Motor neuron (in vitro differentiated cells): ENCODE data around the gene TNKS1BP1. TPM values are rescaled to one million over a fixed set of nuclear protein-coding genes. Genes with fewer than 3 reads are reported as not detected.

Source experiments
- ATAC-seq, 8 experiments: fragments of 200-7000 bp; cut with Tn5 transposase; replicated peaks in 6 of 8; 2 replicates each; pipeline ENCODE4 v1.8.0; 2021; ENCODE audit warnings: mild to moderate bottlenecking in 8 of 8, moderate library complexity in 8 of 8
- H3K27ac ChIP-seq, 2 donors: fragments of 250-450 bp; sonication (Bioruptor Pico); 2 replicates each; pipeline ENCODE4 v1.9.0; 2021; ENCODE audit warnings: antibody characterized with exemption in 2 of 2, mild to moderate bottlenecking in 2 of 2, moderate library complexity in 1 of 2
- H3K4me1 ChIP-seq, 2 donors: fragments of 250-450 bp; sonication (Bioruptor Pico); replicated peaks in 1 of 2; 2 replicates each; pipeline ENCODE4 v1.6.1; 2021; ENCODE audit warnings: antibody characterized with exemption in 2 of 2, mild to moderate bottlenecking in 2 of 2, moderate library complexity in 1 of 2
- H3K4me3 ChIP-seq, 5 donors: fragments of 250-450 bp; sonication (Bioruptor Pico); 2 replicates each; pipeline ENCODE4 v1.9.0; 2021; ENCODE audit warnings: antibody characterized with exemption in 5 of 5, mild to moderate bottlenecking in 5 of 5, moderate library complexity in 4 of 5
- WGBS, 10 experiments: fragments of 450-650 bp; shearing (Covaris generic); methylation state at CpG; one replicate each; pipeline ENCODE4 v1.0.0; 2022; 5-methylcytosine and 5-hydroxymethylcytosine counted together
- in situ Hi-C, 9 experiments: fragments of 400-800 bp; cut with MboI; loops; one replicate each; pipeline ENCODE4 v1.15.0; 2021; ENCODE audit warnings: low sequenced_read_pairs in 9 of 9, low pct_unique_long_range_greater_than_20kb in 2 of 9; ENCODE audit not compliant: unreplicated experiment in 9 of 9
- total RNA-seq, 8 experiments: library from RNA; unstranded; fragments of 300-600 nt; gene quantifications; 2 replicates each; pipeline versions ENCODE4 v1.2.3 to v1.2.4, GENCODE V29; 2022

TNKS1BP1 gene
- total RNA-seq, 8 experiments from 2014 or later = 28.4 to 104 (median 55.4) TPM

GRCh38 chr11:57324154-57324885 lies 432 bp downstream of the TNKS1BP1 start:
- no CpG with 5 or more reads among the region's 64 CpGs for WGBS, 10 experiments
- Histone ChIP-seq H3K4me3 (peak overlapping the region; percentile 57 to 97 (median 86)), H3K27ac (peak overlapping the region; percentile 91 to 97), H3K4me1 (peaks cover 29 to 33% of the 10 kb centered on the region in 2 donors)
- in situ Hi-C loops = loop anchor here in 1 of 9 experiments (25.0 kb wide), 1 partner anchor 162 kb away; no protein-coding TSS in a partner anchor
- peak; percentile 0 to 48 (median 36) for ATAC-seq

- in situ Hi-C loops = loop anchor here in 1 of 9 experiments (25.0 kb wide), 1 partner anchor 162 kb away; no protein-coding TSS in a partner anchor
- WGBS, 10 experiments = 20% methylated on average over 3 of the region's 9 CpGs; no CpG with 5 or more reads in 9 of the 10 experiments
Measured at GRCh38 chr11:57323855-57324153, 948 bp downstream of the TNKS1BP1 start.

GRCh38 chr11:57323167-57323854 lies 1.4 kb downstream of the TNKS1BP1 start:
- in situ Hi-C loops = loop anchor here in 1 of 9 experiments (25.0 kb wide), 1 partner anchor 161 kb away; no protein-coding TSS in a partner anchor
- Histone ChIP-seq H3K4me1 (peaks cover 29 to 37% of the 10 kb centered on the region in 2 donors), H3K4me3 (peak overlapping the region; percentile 57 to 97 (median 86)), H3K27ac (peak overlapping the region; percentile 91 to 97)
- WGBS, 10 experiments = 0 to 100% (median 28%) methylated on average over 1 to 2 of the region's 3 CpGs; no CpG with 5 or more reads in 6 of the 10 experiments
- ATAC-seq = no peak

More at GRCh38 chr11:57323855-57324153, 948 bp downstream of the TNKS1BP1 start:
- H3K27ac ChIP-seq = peak overlapping the region; percentile 91 to 97
- no peak for ATAC-seq
- H3K4me1 ChIP-seq = peaks cover 29 to 33% of the 10 kb centered on the region in 2 donors
- peak overlapping the region; percentile 57 to 97 (median 86) for H3K4me3 ChIP-seq

- in situ Hi-C loops = loop anchor here in 1 of 9 experiments (25.0 kb wide), 1 partner anchor 160 kb away; no protein-coding TSS in a partner anchor
- 0 to 12% (median 0%) methylated on average over 1 to 5 of the region's 13 CpGs; no CpG with 5 or more reads in 5 of the 10 experiments for WGBS, 10 experiments
Measured at GRCh38 chr11:57322256-57323166, 2.2 kb downstream of the TNKS1BP1 start.

GRCh38 chr11:57321388-57322255 lies 3.1 kb downstream of the TNKS1BP1 start:
- ATAC-seq = peak in 1 of 8 experiments; percentile 0
- Histone ChIP-seq H3K4me3 (peak overlapping the region in 4 of 5 donors; percentile 57 to 97 (median 88)), H3K4me1 (peaks cover 33 to 54% of the 10 kb centered on the region in 2 donors), H3K27ac (peak overlapping the region; percentile 33 to 97)
- whole genome bisulfite sequencing, 10 experiments = 0 to 100% (median 80%) methylated on average over 1 to 3 of the region's 6 CpGs; no CpG with 5 or more reads in 2 of the 10 experiments
- in situ Hi-C loops = loop anchor here in 1 of 9 experiments (25.0 kb wide), 1 partner anchor 159 kb away; no protein-coding TSS in a partner anchor

More at GRCh38 chr11:57322256-57323166, 2.2 kb downstream of the TNKS1BP1 start:
- Histone ChIP-seq H3K4me3 (peak overlapping the region in 4 of 5 donors; percentile 57 to 97 (median 88)), H3K27ac (peak overlapping the region; percentile 33 to 97), H3K4me1 (peaks cover 29 to 45% of the 10 kb centered on the region in 2 donors)
- peak; percentile 31 to 56 (median 41) for ATAC-seq

- no peak overlapping the region for H3K4me3 ChIP-seq
- 11 to 100% (median 89%) methylated on average over 1 to 2 of the region's 2 CpGs; no CpG with 5 or more reads in 4 of the 10 experiments for WGBS, 10 experiments
Measured at GRCh38 chr11:57320719-57321387, 3.9 kb downstream of the TNKS1BP1 start.

DNA sequence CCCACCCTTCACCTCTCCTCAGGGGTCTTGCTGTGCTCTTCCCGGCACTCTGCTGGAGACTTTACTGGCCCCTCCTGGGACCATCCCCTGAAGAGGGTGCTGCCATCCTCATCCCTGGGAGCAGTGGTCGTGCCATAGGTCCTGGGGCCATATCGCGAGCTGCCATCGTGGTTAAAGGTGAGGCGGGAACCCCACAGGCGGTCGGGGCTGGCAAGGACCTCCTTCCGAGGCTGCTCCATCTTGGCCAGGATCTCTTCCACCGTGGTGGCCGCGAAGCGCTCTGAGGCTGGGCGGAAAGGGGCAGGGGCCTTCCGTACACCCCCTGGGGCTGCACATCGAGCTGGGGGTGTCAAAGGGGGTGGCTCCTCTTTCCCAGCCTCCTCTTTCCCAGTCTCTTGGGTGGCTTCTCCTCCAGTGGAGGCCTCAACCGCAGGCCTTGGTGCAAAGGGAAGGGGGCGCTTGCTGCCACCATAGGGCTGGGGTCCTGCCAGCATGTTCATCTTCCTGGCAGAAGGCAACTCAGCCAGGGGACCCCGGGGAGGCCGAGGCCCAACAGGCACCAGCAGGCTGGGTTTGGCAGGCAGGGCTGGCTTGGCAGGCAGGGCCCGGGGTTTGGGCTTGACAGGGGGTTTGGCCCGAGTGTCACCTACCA lies 4.6 kb downstream of the TNKS1BP1 start:
- Histone ChIP-seq H3K27ac (no peak overlapping the region), H3K4me3 (no peak overlapping the region), H3K4me1 (peaks cover 37 to 59% of the 10 kb centered on the region in 2 donors)
- no peak for ATAC-seq
- WGBS, 10 experiments = 33 to 100% (median 99%) methylated on average over 1 to 7 of the region's 22 CpGs; no CpG with 5 or more reads in 6 of the 10 experiments
- in situ Hi-C loops = loop anchor here in 1 of 9 experiments (25.0 kb wide), 1 partner anchor 158 kb away; no protein-coding TSS in a partner anchor

More at GRCh38 chr11:57320719-57321387, 3.9 kb downstream of the TNKS1BP1 start:
- Histone ChIP-seq H3K4me1 (peaks cover 35 to 57% of the 10 kb centered on the region in 2 donors), H3K27ac (no peak overlapping the region)
- in situ Hi-C loops = loop anchor here in 1 of 9 experiments (25.0 kb wide), 1 partner anchor 159 kb away; no protein-coding TSS in a partner anchor
- ATAC-seq = no peak

- no peak for ATAC-seq
Measured at GRCh38 chr11:57318178-57318577, 6.6 kb downstream of the TNKS1BP1 start.

GRCh38 chr11:57316017-57316416 lies 8.7 kb downstream of the TNKS1BP1 start:
- ATAC-seq = peak in 2 of 8 experiments; percentile 7 to 17
- peak overlapping the region; percentile 35 to 68 for H3K27ac ChIP-seq
- no peak overlapping the region for H3K4me3 ChIP-seq
- in situ Hi-C loops = loop anchor here in 1 of 9 experiments (25.0 kb wide), 1 partner anchor 154 kb away; no protein-coding TSS in a partner anchor
- H3K4me1 ChIP-seq = peaks cover 33 to 52% of the 10 kb centered on the region in 2 donors
- WGBS, 10 experiments = 0 to 100% (median 74%) methylated on average over 1 to 3 of the region's 3 CpGs; no CpG with 5 or more reads in 2 of the 10 experiments

More at GRCh38 chr11:57318178-57318577, 6.6 kb downstream of the TNKS1BP1 start:
- Histone ChIP-seq H3K4me3 (no peak overlapping the region), H3K4me1 (peaks cover 40 to 65% of the 10 kb centered on the region in 2 donors), H3K27ac (no peak overlapping the region)
- 33 to 100% (median 90%) methylated on average over 1 to 2 of the region's 2 CpGs; no CpG with 5 or more reads in 5 of the 10 experiments for WGBS, 10 experiments
- in situ Hi-C loops = loop anchor here in 1 of 9 experiments (25.0 kb wide), 1 partner anchor 156 kb away; no protein-coding TSS in a partner anchor

GRCh38 chr11:57315491-57315890 lies 9.3 kb downstream of the TNKS1BP1 start:
- peak in 3 of 8 experiments; percentile 12 to 43 (median 31) for ATAC-seq
- WGBS, 10 experiments = 0 to 54% (median 18%) methylated on average over 1 to 5 of the region's 8 CpGs; no CpG with 5 or more reads in 3 of the 10 experiments
- in situ Hi-C loops = loop anchor here in 1 of 9 experiments (25.0 kb wide), 1 partner anchor 153 kb away; no protein-coding TSS in a partner anchor
- no peak overlapping the region for H3K4me3 ChIP-seq
- peak overlapping the region; percentile 35 to 68 for H3K27ac ChIP-seq
- peaks cover 38 to 57% of the 10 kb centered on the region in 2 donors for H3K4me1 ChIP-seq
